Hematopoietic multipotent progenitor cell treated with erythropoietin and hydrocortisone succinate and interleukin-3 and kit ligand, for 8 days (in vitro differentiated cells): ENCODE measurements around the gene RAB8A.
A peak's percentile ranks its signal among the peaks of the same experiment; 100 is the strongest.
"Not testable (repeated sequence)": the region's sequence is repeated elsewhere in the genome, so short reads cannot be mapped to it uniquely, and the experiment has no call there.

ENCODE experiments used
- DNase-seq: peaks from one replicate; pipeline ENCODE4 v3.0.0-alpha.2; 2015

RAB8A gene

DNA sequence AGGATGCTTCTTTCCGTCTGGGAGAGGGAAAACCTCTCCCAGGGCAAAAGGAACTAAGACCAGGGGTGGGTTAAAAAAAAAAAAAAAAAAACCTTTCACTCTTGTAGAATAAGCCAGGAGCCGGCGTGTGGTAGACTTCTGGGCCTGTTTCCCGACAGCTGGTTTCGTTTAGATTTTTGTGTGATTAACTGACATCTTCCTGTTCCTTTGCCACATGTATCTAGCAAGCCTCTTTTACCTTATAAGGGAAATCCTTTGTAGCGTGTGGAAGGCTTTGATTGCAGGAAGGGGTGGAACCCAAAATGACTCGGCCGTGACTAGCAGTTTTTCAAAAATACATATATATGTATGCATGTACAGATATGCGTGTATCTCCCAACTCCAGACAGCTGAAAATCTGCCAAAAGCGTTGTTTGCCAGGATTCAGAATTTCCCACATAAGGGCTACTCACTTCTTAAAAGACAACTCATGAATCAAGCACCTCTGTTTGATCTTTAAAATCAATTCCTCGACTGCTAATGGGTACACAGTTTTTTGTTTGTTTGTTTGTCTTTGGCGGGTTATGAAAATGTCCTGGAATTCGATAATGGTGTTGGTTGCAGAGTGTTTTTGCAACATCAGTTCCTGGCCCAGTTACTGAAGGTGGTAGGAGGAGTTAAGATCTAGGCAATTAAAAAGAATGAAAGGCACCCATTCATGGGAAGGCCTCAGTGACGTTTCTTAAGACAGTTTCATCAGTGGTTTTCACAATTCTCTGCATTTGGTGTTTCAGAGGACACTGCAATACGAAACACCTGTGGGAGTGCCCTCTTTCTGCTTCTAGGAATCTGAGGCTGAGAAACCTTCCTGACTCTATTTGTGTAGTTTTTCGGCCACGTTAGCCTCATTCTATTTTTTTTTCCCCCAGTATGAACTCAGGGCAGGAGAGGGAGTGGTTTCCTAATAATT lies 32.7 kb upstream of the RAB8A start:
- DNase-seq: peak; percentile 96

DNA sequence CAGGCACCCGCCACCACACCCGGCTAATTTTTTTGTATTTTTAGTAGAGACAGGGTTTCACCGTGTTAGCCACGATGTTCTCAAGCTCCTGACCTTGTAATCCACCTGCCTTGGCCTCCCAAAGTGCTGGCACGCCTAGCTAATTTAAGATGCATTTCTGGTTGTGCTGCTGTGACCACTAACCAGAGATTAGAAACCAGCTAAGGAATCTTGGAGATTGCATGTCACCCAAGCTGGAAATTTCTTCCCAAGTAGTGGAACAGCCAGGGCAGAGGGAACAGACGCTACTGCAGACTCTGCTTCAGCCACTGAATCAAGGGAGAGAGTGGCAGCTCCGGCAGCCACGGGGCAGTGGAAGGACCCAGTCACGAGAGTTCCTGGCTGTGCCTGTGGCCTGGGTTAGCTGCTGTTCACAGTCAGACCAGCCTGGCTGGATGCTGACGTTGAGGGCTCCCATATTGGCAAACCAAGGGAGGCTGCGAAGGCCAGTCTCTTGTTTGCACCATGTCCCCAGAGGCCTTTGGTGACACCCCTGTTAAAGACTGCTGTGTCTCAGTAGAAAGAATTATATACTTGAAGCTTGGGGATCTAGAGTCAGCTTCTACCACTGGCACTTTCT lies 27.5 kb upstream of the RAB8A start:
- no peak for DNase-seq

DNA sequence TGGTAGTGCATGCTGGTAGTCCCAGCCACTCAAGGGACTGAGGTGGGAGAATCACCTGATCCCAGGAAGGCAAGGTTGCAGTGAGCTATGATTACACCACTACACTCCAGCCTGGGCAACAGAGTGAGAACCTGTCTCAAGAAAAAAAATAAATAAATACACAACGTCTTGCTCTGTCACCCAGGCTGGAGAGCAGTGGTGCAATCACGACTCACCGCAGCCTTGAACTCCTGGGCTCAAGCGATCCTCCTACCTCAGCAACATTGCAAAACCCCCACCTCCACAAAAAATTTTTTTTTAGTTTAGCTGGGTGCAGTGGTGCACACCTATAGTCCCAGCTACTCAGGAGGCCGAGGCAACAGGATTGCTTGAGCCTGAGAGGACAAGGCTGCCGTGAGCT lies 26.6 kb upstream of the RAB8A start:
- DNase-seq: no peak

DNA sequence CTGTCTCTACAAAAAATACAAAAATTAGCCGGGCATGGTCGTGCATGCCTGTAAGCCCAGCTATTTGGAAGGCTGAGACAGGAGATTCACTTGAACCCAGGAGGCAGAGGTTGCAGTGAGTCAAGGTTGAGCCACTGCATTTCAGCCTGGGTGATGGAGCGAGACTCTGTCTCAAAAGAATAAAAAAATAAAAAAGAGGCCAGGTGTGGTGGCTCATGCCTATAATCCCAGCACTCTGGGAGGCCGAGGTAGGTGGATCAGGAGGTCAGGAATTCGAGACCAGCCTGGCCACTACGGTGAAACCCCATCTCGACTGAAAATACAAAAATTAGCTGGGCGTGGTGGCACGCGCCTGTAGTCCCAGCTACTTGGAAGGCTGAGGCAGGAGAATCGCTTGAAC lies 24.3 kb upstream of the RAB8A start:
- not testable (repeated sequence) for DNase-seq

DNA sequence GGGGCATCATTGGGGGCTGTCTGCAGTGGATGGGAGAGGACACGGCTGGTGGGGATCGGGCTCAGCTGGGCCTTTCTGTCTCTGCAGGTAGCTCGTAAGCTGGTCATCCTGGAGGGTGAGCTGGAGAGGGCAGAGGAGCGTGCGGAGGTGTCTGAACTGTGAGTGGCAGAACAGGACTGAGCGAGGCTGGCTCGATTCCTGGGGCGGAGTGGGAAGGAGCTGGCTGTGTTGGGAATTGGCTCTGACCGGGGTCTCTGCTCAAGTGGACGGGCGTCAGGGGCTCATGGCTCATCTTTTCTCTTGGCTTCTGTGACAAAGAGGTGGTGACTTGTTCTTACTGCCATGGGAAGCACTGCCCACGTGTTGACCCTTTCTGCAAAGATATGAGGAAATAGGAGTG lies 23.7 kb upstream of the RAB8A start:
- DNase-seq: no peak

DNA sequence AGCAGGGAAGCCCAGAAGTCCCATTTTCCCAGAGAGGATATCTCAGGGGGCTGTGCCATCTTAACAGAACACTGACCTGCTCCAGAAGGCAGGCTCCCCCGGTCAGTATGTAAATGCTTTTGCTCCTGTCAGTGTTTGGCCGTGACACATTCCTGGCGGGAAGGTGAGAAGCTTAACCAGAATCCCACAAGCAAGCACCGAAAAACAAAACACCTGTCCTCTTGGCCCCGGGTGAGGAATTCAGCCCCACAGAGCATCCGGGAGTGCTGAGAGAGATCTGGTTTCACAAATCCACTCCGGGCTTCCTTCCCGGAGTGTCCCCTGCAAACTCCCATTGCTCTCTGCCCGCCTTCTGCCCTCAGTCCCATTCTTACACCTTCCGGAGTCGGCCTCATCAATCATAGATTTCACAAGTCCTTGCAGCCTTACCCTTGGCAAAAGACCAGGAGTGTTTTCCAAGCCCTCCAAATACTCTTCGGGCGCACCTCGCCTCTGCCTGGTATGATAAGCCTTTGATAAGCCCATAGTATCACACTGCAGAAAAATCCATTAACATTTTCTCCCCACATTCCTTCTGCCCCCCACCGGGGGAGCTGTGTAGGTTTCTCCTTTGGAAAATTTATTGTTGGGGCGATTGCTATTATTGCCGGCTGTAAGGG lies 23.2 kb upstream of the RAB8A start:
- no peak for DNase-seq

DNA sequence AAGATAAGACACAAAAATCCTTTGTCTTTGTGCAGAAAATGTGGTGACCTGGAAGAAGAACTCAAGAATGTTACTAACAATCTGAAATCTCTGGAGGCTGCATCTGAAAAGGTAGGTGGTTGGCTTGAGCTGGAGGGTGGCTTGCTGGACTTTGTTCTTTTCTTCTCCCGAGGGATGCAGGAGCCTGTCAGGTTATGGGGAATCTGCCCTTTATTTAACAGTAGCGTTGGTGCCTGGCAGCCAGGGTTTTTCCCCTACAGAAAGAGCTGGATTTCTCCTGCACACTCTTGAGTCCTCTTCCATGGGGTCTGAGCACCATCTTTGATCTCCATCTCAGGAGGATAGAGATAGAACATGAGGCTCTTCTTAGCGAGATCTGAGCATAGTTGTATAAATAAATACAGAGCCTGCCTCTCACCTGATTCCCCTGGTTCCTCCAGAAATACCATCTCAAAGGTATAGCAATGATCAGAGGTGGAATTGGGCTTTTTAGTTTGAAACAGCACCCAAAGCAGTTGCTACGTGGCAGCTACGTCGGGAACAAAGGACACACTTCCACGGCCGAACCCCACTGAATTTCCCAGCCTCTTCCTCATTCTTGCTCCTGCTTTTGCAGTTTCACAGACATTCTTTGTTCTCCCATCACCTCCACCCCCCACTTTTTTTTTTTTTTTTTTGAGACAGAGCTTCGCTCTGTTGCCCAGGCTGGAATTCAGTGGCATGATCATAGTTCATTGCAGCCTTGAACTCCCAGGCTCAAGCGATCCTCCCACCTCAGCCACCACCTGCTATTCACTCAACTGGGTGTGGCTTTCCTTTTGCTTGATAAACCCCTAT lies 22.5 kb upstream of the RAB8A start:
- DNase-seq: no peak

DNA sequence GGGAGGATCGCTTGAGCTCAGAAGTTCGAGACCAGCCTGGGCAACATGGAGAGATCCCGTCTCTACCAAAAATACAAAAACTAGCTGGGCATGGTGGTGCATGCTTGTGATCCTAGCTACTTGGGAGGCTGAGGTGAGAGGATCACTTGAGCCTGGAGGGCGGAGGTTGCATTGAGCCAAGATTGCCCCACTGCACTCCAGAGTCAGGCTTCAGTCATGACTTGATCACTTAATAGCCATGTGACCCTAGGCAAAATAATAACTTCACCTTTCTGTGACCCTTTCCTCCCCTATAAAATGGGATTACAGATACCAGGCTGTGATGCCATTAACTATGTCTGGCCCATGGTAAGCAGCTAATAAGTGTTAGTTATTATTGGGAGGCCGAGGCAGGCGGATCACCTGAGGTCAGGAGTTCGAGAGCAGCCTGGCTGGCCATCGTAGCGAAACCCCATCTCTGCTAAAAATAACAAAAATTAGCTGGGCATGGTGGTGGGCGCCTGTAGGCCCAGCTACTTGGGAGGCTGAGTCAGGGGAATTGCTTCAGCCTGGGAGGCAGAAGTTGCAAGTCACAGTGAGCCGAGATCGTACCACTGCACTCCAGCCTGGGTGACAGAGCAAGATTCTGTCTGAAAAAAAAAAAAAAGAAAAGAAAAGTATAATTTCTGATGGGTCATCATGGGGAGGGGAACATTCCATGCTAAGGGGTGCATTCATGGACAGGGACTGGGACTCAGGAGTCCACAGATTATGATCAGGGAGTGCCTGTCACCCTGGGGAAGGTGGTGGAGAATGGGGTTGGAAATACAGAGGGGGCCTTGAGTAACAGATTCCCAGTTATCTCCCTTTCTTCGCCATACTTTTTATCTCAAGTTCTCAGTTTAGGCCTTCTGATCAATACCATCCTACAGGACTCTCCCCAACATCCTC lies 19.9 kb upstream of the RAB8A start:
- no peak for DNase-seq

DNA sequence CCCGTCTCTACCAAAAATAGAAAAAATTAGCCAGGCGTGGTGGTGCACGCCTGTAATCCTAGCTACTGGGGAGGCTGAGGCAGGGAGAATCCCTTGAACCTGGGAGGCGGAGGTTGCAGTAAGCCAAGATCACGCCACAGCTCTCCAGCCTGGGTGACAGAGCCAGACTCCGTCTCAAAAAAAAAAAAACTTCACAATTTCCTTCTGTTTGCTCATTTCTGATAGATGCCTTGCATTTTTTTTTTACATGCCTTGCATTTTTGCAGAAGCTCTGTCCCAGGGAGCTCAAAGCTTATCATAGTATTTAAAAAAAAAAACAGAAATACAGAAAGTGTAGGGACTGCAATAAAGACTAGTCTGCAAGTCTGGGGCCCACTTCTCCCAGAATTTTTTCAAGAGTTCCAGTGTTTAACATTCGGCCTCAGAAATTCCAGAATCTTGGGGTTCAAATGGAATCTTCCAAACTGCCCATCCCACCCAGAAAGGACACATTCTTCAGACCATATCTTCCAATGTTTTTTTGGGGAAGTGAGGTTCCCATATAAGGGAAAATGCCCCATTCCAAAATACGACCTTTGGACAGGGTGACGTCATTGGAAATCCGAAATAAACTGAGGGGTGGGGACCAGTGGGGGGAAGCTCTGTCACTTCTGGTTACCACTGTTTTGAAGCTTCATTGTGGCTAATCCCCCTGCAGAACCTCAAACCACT lies 17.2 kb upstream of the RAB8A start:
- no peak for DNase-seq

DNA sequence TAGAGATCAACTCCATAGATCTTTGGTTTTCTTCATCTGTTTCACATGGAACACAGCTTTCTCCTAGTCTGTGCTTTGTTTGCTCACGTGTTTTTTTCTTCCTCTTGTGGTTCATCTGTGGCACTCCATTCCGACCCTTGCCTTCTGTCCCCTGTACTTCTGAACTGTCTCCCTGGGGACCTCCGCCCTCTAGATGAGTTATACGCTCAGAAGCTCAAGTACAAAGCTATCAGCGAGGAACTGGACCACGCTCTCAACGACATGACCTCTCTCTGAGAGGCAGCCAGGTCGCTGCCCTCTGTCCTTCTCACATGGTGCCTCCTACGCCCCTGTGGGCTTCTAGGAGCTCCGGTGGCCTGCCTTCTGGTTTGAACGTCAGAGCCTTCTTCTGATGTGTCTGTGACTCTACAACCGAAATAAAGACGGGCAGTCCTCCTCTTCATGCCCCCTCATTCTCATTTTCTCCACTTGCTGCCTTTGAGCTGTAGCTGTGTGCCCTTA lies 16.6 kb upstream of the RAB8A start:
- DNase-seq: no peak

DNA sequence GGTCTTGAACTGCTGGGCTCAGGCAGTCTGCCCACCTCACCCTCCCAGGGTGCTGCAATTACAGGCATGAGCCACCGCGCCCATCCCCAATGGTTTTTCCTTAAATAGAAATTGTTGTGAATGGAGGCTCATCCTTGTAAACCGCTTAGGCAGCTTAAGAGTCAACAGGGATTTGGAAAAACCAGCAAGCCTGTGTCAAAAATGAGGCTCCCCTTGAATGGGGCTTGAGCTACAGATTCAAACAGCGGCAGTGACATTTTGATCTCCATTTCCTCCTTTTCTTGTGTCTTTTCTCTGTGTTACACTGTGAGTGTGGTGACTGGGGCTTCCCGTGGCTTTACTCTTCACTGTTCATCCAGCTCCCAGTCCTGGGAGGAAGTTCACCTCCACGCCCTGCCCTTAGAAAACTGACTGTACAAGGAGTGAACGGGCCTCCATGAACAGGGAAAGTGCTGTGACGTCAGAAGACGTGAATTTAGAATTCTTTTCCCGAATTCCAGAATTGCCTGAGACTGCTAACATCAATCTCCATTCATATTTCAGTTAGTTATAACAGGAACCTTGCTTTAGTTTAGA lies 15.3 kb upstream of the RAB8A start:
- DNase-seq: no peak

DNA sequence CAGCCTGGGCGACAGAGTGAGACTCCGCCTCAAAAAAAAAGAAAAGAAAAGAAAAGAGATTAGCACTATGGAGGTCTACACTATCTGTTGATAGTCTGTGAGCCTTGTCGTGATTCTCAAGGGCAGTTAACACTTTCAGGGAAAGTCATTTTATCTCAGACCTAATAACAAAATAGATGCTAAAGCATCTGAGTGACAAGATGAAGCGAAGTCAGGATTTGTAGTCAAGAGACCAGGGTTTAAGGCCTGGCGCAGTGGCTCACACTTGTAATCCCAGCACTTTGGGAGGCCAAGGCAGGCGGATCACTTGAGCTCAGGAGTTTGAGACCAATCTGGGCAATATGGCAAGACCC lies 13.3 kb upstream of the RAB8A start:
- no peak for DNase-seq

DNA sequence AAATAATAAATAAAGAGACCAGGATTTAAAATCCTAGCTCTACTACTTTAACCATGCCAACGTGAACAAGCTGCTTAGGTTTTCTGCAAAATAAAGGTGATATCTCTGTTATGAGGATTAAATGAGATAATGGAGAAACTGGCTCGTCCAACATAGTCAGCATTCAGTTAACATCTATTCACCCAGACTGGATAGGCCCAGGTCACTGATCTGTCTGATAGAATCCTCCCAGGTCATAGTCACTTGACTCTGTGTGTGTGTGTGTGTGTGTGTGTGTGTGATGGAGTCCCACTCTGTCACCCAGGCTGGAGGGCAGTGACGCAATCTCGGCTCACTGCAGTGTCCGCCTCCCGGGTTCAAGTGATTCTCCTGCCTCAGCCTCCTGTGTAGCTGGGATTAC lies 12.9 kb upstream of the RAB8A start:
- no peak for DNase-seq

DNA sequence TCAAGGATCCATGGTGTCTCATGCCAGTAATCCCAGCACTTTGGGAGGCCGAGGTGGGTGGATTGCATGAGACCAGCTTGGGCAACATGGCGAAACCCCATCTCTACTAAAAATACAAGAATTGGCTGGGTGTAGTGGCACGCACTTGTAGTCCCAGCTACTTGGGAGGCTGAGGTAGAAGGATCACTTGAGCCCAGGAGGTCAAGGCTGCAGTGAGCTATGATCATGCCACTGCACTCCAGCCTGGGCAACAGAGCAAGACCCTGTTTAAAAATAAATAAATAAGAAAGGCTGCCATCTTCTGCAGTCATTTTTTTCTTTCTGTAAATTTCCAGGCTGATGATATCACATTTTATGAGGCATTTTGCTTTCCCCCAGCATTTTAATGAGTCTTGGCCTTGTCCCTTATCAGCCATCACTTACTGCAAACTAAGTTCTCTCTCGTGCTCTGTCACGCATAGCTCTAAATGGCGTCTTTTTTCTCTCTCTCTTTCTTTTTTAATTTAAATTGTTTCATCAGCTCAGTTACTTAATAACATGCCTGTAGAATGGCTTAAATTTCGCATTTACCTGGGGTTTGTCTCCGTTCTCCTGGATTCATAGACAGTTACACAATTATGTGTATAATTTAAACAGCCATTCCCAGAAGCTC lies 12.2 kb upstream of the RAB8A start:
- not testable (repeated sequence) for DNase-seq

DNA sequence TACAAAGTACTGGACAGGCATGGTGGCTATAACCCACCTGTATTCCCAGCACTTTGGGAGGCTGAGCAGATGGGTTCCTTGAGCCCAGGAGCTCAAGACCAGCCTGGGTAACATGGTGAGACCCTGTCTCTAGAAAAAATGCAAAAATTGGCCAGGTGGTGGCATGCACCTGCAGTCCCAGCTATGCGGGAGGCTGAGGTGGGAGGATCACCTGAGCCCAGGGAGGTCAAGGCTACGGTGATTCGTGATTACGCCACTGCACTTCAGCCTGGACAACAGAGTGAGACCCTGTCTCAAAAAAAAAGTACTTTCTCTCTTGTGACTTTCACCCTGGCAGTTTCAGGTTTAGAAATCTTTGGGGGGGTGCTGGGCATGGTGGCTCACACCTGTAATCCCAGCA lies 11.2 kb upstream of the RAB8A start:
- DNase-seq: no peak

DNA sequence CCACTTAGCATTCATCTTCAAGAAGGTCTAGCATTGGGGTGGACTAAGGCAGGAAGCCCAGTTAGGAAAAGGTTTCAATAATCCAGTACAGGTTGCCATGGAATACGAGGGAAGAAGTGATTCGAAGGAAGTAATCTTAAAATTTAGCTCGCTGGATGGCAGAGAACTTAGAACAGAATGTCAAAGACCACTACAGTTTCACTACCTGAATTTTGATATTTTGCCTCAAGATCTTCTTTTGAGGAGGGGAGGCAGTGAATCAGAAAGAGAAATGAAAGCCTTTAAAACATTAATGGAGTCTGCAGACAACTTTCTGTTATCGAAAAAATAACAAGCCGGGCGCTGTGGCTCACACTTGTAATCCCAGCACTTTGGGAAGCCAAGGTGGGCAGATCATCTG lies 7.0 kb upstream of the RAB8A start:
- DNase-seq: no peak

DNA sequence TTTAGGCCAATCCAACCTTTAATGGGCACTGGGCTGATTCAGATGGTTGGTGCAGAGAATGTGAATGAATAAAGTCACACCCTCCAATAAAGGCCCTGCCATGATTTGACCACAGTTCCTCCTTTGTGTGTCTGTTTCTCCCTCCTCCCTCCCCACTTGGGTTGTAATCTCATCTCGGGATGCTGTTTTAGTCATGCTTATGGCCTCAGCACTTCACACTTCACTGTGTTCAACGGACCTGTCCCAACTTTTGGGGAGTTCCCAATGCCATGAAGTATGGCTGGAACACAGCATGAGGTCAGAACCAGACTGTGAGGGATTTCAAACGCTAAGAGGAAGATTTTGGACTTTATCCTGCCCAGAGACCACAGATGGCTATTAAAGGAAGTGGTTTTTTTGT lies 5.6 kb upstream of the RAB8A start:
- peak; percentile 25 for DNase-seq

DNA sequence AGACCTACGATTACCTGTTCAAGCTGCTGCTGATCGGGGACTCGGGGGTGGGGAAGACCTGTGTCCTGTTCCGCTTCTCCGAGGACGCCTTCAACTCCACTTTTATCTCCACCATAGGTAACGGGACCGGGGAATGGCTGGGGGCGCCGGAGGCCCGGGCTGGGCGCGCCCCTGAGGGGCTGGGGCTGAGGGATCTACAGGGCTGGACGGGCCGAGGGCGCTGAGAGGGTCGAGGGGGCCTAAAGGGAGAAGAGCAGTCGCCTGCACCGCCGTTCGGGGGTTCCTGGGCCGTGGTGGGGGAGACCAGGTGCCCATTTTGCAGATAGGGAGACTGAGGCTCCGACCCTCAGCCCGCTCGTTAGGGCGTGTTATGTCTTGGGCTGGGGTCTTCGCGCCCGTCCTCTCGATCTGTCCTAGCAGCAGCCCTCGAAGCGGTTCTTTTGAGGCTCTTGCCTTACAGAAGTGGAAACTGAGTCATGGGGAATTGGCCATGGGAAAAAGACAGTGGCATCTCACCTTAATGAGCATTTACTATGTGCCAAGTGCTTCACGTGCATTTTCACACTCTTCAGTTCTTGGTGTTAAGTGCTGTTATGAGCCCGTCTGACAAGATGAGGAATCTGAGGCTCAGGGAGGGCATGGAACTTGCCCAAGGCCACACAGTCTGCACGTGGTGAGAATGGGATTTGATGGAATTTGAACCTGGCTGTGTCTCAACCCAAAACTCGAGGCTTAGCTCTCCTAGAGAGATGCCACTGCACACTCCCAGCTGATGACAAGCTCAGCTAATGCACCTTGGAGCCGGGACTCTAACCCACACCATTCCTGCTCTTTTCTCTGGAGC lies 442 bp downstream of the RAB8A start:
- peak; percentile 17 for DNase-seq

DNA sequence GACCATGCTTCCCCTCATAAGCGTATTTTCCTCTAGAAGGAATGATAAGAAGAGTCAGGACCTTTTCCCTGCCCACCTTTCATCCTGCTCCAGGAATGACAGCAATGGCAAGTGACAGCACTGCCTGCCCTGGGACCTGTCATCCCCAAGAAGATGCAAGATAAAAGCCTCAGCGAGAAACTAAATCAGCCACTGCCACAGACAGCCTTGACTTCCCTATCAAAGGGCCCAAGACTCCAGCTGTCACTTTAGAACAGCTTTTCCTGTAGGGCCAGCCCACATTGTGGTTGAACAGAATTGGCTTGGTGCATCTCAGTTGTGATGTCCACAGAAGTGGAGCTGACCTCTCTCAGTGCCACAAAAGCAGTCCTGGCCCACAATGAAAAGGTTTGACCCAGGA lies 1.1 kb downstream of the RAB8A start:
- peak; percentile 87 for DNase-seq
